OCI-LY1 (cell line): ENCODE measurements around the gene EFCAB13.

ENCODE experiments used
- H2AFZ ChIP-seq: fragments of 200-600 bp; sonication (generic), shearing (Covaris generic); 2 replicates; pipeline ENCODE4 v1.6.0; 2014; ENCODE audit warnings: antibody characterized with exemption, mild to moderate bottlenecking, low read length
- H3F3A ChIP-seq: fragments of 200-600 bp; sonication (generic), shearing (Covaris generic); 2 replicates; pipeline ENCODE4 v1.6.0; 2014; ENCODE audit warnings: mild to moderate bottlenecking, antibody characterized with exemption, low read length, moderate library complexity; ENCODE audit not compliant: insufficient read depth
- H3K27ac ChIP-seq: fragments of 200-600 bp; sonication (generic); 2 replicates; pipeline ENCODE4 v1.5.1; 2014; ENCODE audit warnings: low read length, mixed run types, mild to moderate bottlenecking, low read depth; ENCODE audit not compliant: poor library complexity, severe bottlenecking
- H3K27me3 ChIP-seq: fragments of 200-600 bp; sonication (generic); 2 replicates; pipeline ENCODE4 v1.6.0; 2014; ENCODE audit warnings: antibody characterized with exemption, mild to moderate bottlenecking, low read length, moderate library complexity; ENCODE audit not compliant: insufficient read depth
- H3K36me3 ChIP-seq: fragments of 200-600 bp; sonication (generic); 2 replicates; pipeline ENCODE4 v1.6.1; 2014; ENCODE audit warnings: mild to moderate bottlenecking, antibody characterized with exemption, low read length, moderate library complexity, mixed read lengths; ENCODE audit not compliant: insufficient read depth
- H3K4me1 ChIP-seq: fragments of 200-600 bp; sonication (generic); 2 replicates; pipeline ENCODE4 v1.5.1; 2014; ENCODE audit warnings: mild to moderate bottlenecking, low read length, moderate library complexity; ENCODE audit not compliant: insufficient read depth, severe bottlenecking
- H3K4me2 ChIP-seq: fragments of 200-600 bp; sonication (generic), shearing (Covaris generic); 2 replicates; pipeline ENCODE4 v1.6.1; 2014; ENCODE audit warnings: low read length
- H3K4me3 ChIP-seq: fragments of 200-600 bp; sonication (generic); 2 replicates; pipeline ENCODE4 v1.5.1; 2014; ENCODE audit warnings: low read length, low read depth, mild to moderate bottlenecking, mixed read lengths; ENCODE audit not compliant: poor library complexity, severe bottlenecking
- H3K79me2 ChIP-seq: fragments of 200-600 bp; shearing (Covaris generic); 2 replicates; pipeline ENCODE4 v1.6.1; 2016; ENCODE audit warnings: mixed run types, low read length, mixed read lengths; ENCODE audit not compliant: insufficient read depth
- H3K9ac ChIP-seq: fragments of 200-600 bp; sonication (generic), shearing (Covaris generic); 2 replicates; pipeline ENCODE4 v1.6.1; 2014; ENCODE audit warnings: mild to moderate bottlenecking, low read length, mixed read lengths
- H3K9me2 ChIP-seq: fragments of 200-600 bp; sonication (generic), shearing (Covaris generic); 2 replicates; pipeline ENCODE4 v1.6.1; 2014; ENCODE audit warnings: low read depth, mild to moderate bottlenecking, low read length, mixed read lengths
- H3K9me3 ChIP-seq: fragments of 200-600 bp; shearing (Covaris generic); 2 replicates; pipeline ENCODE4 v1.6.1; 2014; ENCODE audit warnings: low read length, mixed read lengths
- H4K20me1 ChIP-seq: fragments of 200-600 bp; sonication (generic), shearing (Covaris generic); 2 replicates; pipeline ENCODE4 v1.6.0; 2016; ENCODE audit warnings: mild to moderate bottlenecking, low read length; ENCODE audit not compliant: insufficient read depth
- EZH2 ChIP-seq: fragments of 200-600 bp; sonication (generic), shearing (Covaris generic); IDR thresholded peaks from 2 replicates; pipeline ENCODE4 v1.8.0; 2017; ENCODE audit warnings: borderline replicate concordance, mixed run types, mild to moderate bottlenecking, antibody characterized with exemption, low read length, moderate library complexity, mixed read lengths
- TF ChIP-seq, protein P1 (sequence below): fragments of 200-600 bp; sonication (generic), shearing (Covaris generic); IDR thresholded peaks from 2 replicates; pipeline ENCODE4 v1.5.1; 2017; ENCODE audit warnings: mild to moderate bottlenecking, antibody characterized with exemption, low read length, moderate library complexity, mixed read lengths

The EFCAB13 gene

DNA sequence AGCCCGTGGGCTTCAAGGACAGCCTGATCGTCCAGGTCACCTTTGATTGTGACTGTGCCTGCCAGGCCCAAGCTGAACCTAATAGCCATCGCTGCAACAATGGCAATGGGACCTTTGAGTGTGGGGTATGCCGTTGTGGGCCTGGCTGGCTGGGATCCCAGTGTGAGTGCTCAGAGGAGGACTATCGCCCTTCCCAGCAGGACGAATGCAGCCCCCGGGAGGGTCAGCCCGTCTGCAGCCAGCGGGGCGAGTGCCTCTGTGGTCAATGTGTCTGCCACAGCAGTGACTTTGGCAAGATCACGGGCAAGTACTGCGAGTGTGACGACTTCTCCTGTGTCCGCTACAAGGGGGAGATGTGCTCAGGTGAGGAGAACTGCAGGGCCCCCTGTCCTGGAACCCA lies 31.5 kb upstream of the EFCAB13 start:
- Histone ChIP-seq H3K36me3 (no peaks in the 10 kb centered on the region), H4K20me1 (no peaks in the 10 kb centered on the region), H3K9me3 (no peaks in the 10 kb centered on the region), H2AFZ (no peak overlapping the region), H3K9me2 (no peaks in the 10 kb centered on the region), H3K79me2 (no peaks in the 10 kb centered on the region), H3K4me3 (no peak overlapping the region), H3K4me2 (no peak overlapping the region), H3K27ac (no peak overlapping the region), H3K27me3 (no peaks in the 10 kb centered on the region; the same call in 1 of the 2 replicates), H3F3A (no peaks in the 10 kb centered on the region), H3K4me1 (peaks cover 5% of the 10 kb centered on the region), H3K9ac (no peak overlapping the region)
- no peak for TF ChIP-seq EZH2
- TF ChIP-seq, protein P1, sequence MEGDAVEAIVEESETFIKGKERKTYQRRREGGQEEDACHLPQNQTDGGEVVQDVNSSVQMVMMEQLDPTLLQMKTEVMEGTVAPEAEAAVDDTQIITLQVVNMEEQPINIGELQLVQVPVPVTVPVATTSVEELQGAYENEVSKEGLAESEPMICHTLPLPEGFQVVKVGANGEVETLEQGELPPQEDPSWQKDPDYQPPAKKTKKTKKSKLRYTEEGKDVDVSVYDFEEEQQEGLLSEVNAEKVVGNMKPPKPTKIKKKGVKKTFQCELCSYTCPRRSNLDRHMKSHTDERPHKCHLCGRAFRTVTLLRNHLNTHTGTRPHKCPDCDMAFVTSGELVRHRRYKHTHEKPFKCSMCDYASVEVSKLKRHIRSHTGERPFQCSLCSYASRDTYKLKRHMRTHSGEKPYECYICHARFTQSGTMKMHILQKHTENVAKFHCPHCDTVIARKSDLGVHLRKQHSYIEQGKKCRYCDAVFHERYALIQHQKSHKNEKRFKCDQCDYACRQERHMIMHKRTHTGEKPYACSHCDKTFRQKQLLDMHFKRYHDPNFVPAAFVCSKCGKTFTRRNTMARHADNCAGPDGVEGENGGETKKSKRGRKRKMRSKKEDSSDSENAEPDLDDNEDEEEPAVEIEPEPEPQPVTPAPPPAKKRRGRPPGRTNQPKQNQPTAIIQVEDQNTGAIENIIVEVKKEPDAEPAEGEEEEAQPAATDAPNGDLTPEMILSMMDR: no peak

DNA sequence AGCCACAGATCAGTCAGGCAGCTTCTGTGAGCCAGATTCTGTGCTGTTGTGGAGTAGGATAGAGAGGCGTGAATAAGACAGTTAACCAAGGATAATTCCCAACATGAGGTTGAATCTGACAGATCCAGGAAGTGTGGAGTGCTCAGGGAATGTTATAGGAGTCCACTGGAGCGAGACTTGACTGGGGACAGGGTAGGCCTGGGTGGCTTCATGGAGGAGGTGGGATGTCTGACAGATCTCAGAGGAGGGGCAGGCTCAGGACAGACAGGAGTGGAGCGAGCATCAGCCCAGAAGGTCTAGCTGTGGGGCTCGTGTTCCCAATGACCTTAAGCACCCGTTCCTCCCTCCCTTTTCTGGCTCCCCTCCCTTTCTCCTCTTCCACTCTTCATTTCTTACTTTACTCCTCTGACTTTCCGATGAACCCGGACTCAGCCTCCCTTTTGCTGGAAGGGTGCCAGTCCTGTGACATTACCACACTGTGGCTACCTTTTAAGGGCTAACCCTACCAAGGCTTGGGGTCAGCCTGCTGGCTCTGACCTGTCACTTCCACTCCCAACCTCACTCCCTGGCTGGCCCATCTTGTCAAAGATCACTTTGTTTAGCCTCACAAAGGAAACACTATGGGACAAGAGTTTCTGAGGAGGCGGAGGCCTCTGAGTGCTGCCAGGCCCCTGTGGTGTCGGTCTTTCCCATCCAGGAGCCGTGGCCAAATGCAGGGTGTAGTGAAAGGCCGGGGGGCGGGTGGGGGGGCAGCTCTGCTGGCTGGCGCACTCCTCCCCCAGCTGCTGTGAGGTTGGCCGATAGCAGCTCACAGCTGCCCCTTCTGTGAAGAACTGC lies 28.5 kb upstream of the EFCAB13 start:
- H3K4me3 ChIP-seq: no peak overlapping the region
- H3K27ac ChIP-seq: no peak overlapping the region
- no peak overlapping the region for H3K4me2 ChIP-seq
- no peaks in the 10 kb centered on the region for H3K36me3 ChIP-seq
- H3K9ac ChIP-seq: no peak overlapping the region
- H4K20me1 ChIP-seq: no peaks in the 10 kb centered on the region
- no peaks in the 10 kb centered on the region for H3K9me3 ChIP-seq
- no peaks in the 10 kb centered on the region for H3K79me2 ChIP-seq
- TF ChIP-seq, protein P1: no peak
- no peak for TF ChIP-seq EZH2
- H3K9me2 ChIP-seq: no peaks in the 10 kb centered on the region
- no peaks in the 10 kb centered on the region for H3F3A ChIP-seq
- no peaks in the 10 kb centered on the region; the same call in 1 of the 2 replicates for H3K27me3 ChIP-seq
- H3K4me1 ChIP-seq: no peaks in the 10 kb centered on the region
- H2AFZ ChIP-seq: no peak overlapping the region

DNA sequence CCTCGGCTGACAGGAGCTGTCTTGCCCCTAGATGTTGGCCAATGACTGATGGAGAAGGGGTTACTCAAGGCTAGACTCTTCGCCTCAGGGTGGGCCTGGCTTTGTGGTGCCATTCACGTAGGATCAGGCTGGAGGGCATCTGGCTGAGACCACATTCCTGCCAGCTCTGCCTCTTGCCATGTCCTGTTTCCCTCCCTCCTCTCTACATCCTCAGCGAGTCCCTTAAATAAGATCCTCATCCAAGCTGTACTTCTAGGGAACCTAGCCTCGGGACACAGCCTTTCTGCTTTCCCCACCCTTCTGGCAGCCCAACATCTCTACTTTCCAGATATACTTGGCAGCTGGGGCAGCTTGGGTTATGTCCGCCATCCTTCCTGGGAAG lies 27.9 kb upstream of the EFCAB13 start:
- no peaks in the 10 kb centered on the region for H3K9me2 ChIP-seq
- H3K4me2 ChIP-seq: no peak overlapping the region
- no peak overlapping the region for H3K9ac ChIP-seq
- TF ChIP-seq, protein P1: no peak
- TF ChIP-seq EZH2: no peak
- no peaks in the 10 kb centered on the region for H3K9me3 ChIP-seq
- H4K20me1 ChIP-seq: no peaks in the 10 kb centered on the region
- H3K27ac ChIP-seq: no peak overlapping the region
- H3F3A ChIP-seq: no peaks in the 10 kb centered on the region
- no peaks in the 10 kb centered on the region for H3K4me1 ChIP-seq
- H3K4me3 ChIP-seq: no peak overlapping the region
- no peaks in the 10 kb centered on the region for H3K79me2 ChIP-seq
- H3K36me3 ChIP-seq: no peaks in the 10 kb centered on the region
- no peaks in the 10 kb centered on the region; the same call in 1 of the 2 replicates for H3K27me3 ChIP-seq
- no peak overlapping the region for H2AFZ ChIP-seq
